Liver (tissue), 9 donors: ENCODE results near the gene TPSD1. TPM values are rescaled to one million over a fixed set of nuclear protein-coding genes. Genes with fewer than 3 reads are reported as not detected.

Source experiments
- DNase-seq: peaks from one replicate; pipeline ENCODE4 v3.0.0-alpha.2; 2017; ENCODE audit warnings: low spot score
- H3K27ac ChIP-seq, 2 donors: one replicate each; pipeline ENCODE4 v1.7.0; 2013; ENCODE audit warnings: inconsistent platforms in 2 of 2, low read length in 2 of 2, control low read depth in 1 of 2, low read depth in 1 of 2, mild to moderate bottlenecking in 1 of 2
- H3K27me3 ChIP-seq, 4 donors: one replicate each; pipeline versions ENCODE4 v1.6.1 to v1.7.0; 2013; ENCODE audit warnings: low read length in 3 of 4, inconsistent platforms in 1 of 4, mild to moderate bottlenecking in 1 of 4, moderate library complexity in 1 of 4; ENCODE audit not compliant: control insufficient read depth in 4 of 4, insufficient read depth in 4 of 4
- H3K36me3 ChIP-seq, 4 donors: one replicate each; pipeline versions ENCODE4 v1.6.1 to v1.7.0; 2013; ENCODE audit warnings: low read length in 3 of 4, mild to moderate bottlenecking in 3 of 4, low read depth in 1 of 4, moderate library complexity in 1 of 4; ENCODE audit not compliant: control insufficient read depth in 4 of 4, insufficient read depth in 3 of 4
- H3K4me1 ChIP-seq, 4 donors: one replicate each; pipeline versions ENCODE4 v1.6.1 to v1.7.0; 2013; ENCODE audit warnings: low read length in 3 of 4, mild to moderate bottlenecking in 3 of 4, moderate library complexity in 1 of 4; ENCODE audit not compliant: control insufficient read depth in 4 of 4, insufficient read depth in 4 of 4
- H3K4me3 ChIP-seq, 3 donors: one replicate each; pipeline versions ENCODE4 v1.6.1 to v1.7.0; 2013; ENCODE audit warnings: low read length in 3 of 3, control low read depth in 1 of 3, low read depth in 1 of 3, mild to moderate bottlenecking in 1 of 3
- H3K9ac ChIP-seq, 2 donors: one replicate each; pipeline ENCODE4 v1.7.0; 2013; ENCODE audit warnings: low read length in 2 of 2, mild to moderate bottlenecking in 2 of 2, moderate library complexity in 2 of 2, control low read depth in 1 of 2, low read depth in 1 of 2
- H3K9me3 ChIP-seq, 4 donors: one replicate each; pipeline versions ENCODE4 v1.6.1 to v1.7.0; 2013; ENCODE audit warnings: low read length in 3 of 4; ENCODE audit not compliant: control insufficient read depth in 4 of 4
- CTCF ChIP-seq: fragments of 150-350 bp; IDR thresholded peaks from 2 replicates; pipeline ENCODE4 v1.5.1; 2017; ENCODE audit warnings: improper control_type of control experiment, low read depth, low read length; ENCODE audit not compliant: missing input control
- EGR1 ChIP-seq, 2 donors: IDR thresholded peaks; 2 replicates each; pipeline ENCODE4 v1.6.1; 2016 to 2018; ENCODE audit warnings: antibody characterized with exemption in 2 of 2, low read depth in 2 of 2
- FOXA2 ChIP-seq: IDR thresholded peaks from 2 replicates; pipeline ENCODE4 v1.6.1; 2016; ENCODE audit warnings: antibody characterized with exemption
- GABPA ChIP-seq, 2 donors: IDR thresholded peaks in 1 of 2; conservative IDR thresholded peaks in 1 of 2; 2 replicates each; pipeline ENCODE4 v1.6.1; 2016; ENCODE audit warnings: antibody characterized with exemption in 2 of 2, mild to moderate bottlenecking in 1 of 2, moderate library complexity in 1 of 2
- JUND ChIP-seq, 2 donors: IDR thresholded peaks; 2 replicates each; pipeline ENCODE4 v1.6.1; 2016; ENCODE audit warnings: antibody characterized with exemption in 2 of 2
- NR2F2 ChIP-seq: IDR thresholded peaks from 2 replicates; pipeline ENCODE4 v1.6.1; 2016; ENCODE audit warnings: antibody characterized with exemption
- RXRA ChIP-seq, 2 donors: IDR thresholded peaks; 2 replicates each; pipeline ENCODE4 v1.6.1; 2017 to 2018; ENCODE audit warnings: antibody characterized with exemption in 2 of 2, mild to moderate bottlenecking in 1 of 2
- TAF1 ChIP-seq: conservative IDR thresholded peaks from 2 replicates; pipeline ENCODE4 v1.6.1; 2016; ENCODE audit warnings: antibody characterized with exemption, mild to moderate bottlenecking
- WGBS: extraction: QIAGEN DNeasy Blood & Tissue Kit; methylation state at CpG from one replicate; pipeline ENCODE4 v1.1.7; 2013; 5-methylcytosine and 5-hydroxymethylcytosine counted together
- polyA plus RNA-seq, 2 donors: library from polyadenylated mRNA; stranded (reverse) in 1 of 2; unstranded in 1 of 2; fragments of 200-250 nt in 1 of 2; fragments of >200 nt in 1 of 2; fragmentation: Nextera tagmentation in 1 of 2; extraction: Ambion mirVana in 1 of 2; gene quantifications; one replicate each; pipeline versions ENCODE4 v1.2.1 to v1.2.3, GENCODE V29; 2013 to 2015
- total RNA-seq, 2 donors: library from RNA; depleted of rRNA; stranded (reverse); fragments of >200 nt; gene quantifications; one replicate each; pipeline ENCODE4 v1.2.3, GENCODE V29; 2014
- TF ChIP-seq, protein P1 (sequence below): IDR thresholded peaks from 2 replicates; pipeline ENCODE4 v1.6.1; 2016; ENCODE audit warnings: antibody characterized with exemption
- TF ChIP-seq, protein P2 (sequence below): IDR thresholded peaks from 2 replicates; pipeline ENCODE4 v1.6.1; 2016; ENCODE audit warnings: antibody characterized with exemption, mild to moderate bottlenecking
- donor health status: healthy.
- donor health status: healthy.
- donor health status: healthy.
- donor health status: healthy.
- donor health status: healthy.

Gene TPSD1
- total and polyA plus RNA-seq, 4 donors: 0.28 to 0.40 TPM; not detected in 2

- TF ChIP-seq GABPA (IDR thresholded peaks at IDR 0.05 in 1 of 2, conservative IDR thresholded peaks at IDR 0.05 in 1 of 2) (no peak), EGR1 (IDR thresholded peaks at IDR 0.05; ENCODE audit: low read depth in 2 of 2) (no peak), RXRA (IDR thresholded peaks at IDR 0.05) (no peak), FOXA2 (no peak)
Measured at GRCh38 chr16:1278477-1278876, 22.6 kb downstream of the TPSD1 start (continued).

GRCh38 chr16:1279081-1279944, 23.4 kb downstream of the TPSD1 start:
- 72% methylated on average over 30 of the region's 30 CpGs for WGBS
- no peak overlapping the region for H3K27ac ChIP-seq
- no peaks in the 10 kb centered on the region for H3K9me3 ChIP-seq
- H3K36me3 ChIP-seq: no peaks in the 10 kb centered on the region
- H3K4me1 ChIP-seq: no peaks in the 10 kb centered on the region
- no peak overlapping the region for H3K4me3 ChIP-seq
- TF ChIP-seq FOXA2 (no peak), TAF1 (no peak), CTCF (no peak), EGR1 (IDR thresholded peaks at IDR 0.05; ENCODE audit: low read depth in 2 of 2) (no peak), RXRA (IDR thresholded peaks at IDR 0.05) (no peak)
- peaks cover 0 to 3% (median 0%) of the 10 kb centered on the region in 4 donors for H3K27me3 ChIP-seq
- no peak overlapping the region for H3K9ac ChIP-seq
- no peak for DNase-seq

DNA sequence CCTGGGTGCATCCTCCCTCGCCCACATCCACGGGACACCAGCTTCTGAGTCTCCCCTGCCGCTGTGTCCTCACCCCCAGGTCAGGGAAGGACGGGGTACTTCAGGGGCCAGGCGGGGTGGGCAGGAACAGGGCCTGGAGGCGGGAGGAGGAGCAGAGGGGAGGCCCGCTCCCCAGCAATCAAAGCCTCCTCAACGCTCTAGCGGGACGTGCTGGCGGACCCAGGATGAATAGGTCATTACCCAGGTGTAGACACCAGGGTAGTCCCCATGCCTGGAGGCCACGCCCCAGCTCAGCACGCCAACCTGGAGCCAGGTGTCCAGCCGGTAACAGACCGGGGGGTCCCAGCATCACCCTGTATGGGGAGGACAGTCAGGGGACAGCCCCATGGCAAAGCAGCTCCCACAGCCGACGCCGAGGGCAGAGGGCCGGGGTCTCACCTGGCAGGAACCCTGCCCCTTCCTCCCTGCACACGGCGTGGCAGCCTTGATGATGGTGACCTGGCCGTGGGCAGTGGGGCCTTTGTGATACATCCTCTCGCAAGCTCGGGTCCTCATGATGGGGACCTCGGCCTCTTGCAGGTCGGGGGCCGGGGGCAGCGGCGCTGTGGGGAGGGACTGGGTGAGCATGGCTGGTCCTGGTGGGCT, 24.2 kb downstream of the TPSD1 start:
- peaks cover 0 to 3% (median 0%) of the 10 kb centered on the region in 4 donors for H3K27me3 ChIP-seq
- WGBS: 84% methylated on average over 29 of the region's 29 CpGs
- no peak overlapping the region for H3K9ac ChIP-seq
- H3K27ac ChIP-seq: no peak overlapping the region
- H3K9me3 ChIP-seq: no peaks in the 10 kb centered on the region
- H3K36me3 ChIP-seq: no peaks in the 10 kb centered on the region
- no peak overlapping the region for H3K4me3 ChIP-seq
- H3K4me1 ChIP-seq: no peaks in the 10 kb centered on the region
- DNase-seq: no peak
- TF ChIP-seq JUND (IDR thresholded peaks at IDR 0.05) (no peak), EGR1 (IDR thresholded peaks at IDR 0.05; ENCODE audit: low read depth in 2 of 2) (no peak), FOXA2 (no peak), NR2F2 (no peak), TAF1 (no peak), CTCF (no peak), GABPA (IDR thresholded peaks at IDR 0.05 in 1 of 2, conservative IDR thresholded peaks at IDR 0.05 in 1 of 2) (no peak)
- TF ChIP-seq, protein P1, sequence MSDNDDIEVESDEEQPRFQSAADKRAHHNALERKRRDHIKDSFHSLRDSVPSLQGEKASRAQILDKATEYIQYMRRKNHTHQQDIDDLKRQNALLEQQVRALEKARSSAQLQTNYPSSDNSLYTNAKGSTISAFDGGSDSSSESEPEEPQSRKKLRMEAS: no peak
- TF ChIP-seq, protein P2, sequence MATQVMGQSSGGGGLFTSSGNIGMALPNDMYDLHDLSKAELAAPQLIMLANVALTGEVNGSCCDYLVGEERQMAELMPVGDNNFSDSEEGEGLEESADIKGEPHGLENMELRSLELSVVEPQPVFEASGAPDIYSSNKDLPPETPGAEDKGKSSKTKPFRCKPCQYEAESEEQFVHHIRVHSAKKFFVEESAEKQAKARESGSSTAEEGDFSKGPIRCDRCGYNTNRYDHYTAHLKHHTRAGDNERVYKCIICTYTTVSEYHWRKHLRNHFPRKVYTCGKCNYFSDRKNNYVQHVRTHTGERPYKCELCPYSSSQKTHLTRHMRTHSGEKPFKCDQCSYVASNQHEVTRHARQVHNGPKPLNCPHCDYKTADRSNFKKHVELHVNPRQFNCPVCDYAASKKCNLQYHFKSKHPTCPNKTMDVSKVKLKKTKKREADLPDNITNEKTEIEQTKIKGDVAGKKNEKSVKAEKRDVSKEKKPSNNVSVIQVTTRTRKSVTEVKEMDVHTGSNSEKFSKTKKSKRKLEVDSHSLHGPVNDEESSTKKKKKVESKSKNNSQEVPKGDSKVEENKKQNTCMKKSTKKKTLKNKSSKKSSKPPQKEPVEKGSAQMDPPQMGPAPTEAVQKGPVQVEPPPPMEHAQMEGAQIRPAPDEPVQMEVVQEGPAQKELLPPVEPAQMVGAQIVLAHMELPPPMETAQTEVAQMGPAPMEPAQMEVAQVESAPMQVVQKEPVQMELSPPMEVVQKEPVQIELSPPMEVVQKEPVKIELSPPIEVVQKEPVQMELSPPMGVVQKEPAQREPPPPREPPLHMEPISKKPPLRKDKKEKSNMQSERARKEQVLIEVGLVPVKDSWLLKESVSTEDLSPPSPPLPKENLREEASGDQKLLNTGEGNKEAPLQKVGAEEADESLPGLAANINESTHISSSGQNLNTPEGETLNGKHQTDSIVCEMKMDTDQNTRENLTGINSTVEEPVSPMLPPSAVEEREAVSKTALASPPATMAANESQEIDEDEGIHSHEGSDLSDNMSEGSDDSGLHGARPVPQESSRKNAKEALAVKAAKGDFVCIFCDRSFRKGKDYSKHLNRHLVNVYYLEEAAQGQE: no peak
